HL-60 (cell line): Measurements from ENCODE around the gene POU2F1.

ENCODE experiments used
- POLR2AphosphoS5 ChIP-seq: IDR thresholded peaks from 2 replicates; pipeline ENCODE4 v1.6.1; 2012; ENCODE audit warnings: low read depth
- TF ChIP-seq, protein P1 (sequence below): IDR thresholded peaks from one replicate; pipeline ENCODE4 v1.5.1; 2011; ENCODE audit warnings: low read length, control low read depth, inconsistent platforms; ENCODE audit not compliant: insufficient read depth

DNA sequence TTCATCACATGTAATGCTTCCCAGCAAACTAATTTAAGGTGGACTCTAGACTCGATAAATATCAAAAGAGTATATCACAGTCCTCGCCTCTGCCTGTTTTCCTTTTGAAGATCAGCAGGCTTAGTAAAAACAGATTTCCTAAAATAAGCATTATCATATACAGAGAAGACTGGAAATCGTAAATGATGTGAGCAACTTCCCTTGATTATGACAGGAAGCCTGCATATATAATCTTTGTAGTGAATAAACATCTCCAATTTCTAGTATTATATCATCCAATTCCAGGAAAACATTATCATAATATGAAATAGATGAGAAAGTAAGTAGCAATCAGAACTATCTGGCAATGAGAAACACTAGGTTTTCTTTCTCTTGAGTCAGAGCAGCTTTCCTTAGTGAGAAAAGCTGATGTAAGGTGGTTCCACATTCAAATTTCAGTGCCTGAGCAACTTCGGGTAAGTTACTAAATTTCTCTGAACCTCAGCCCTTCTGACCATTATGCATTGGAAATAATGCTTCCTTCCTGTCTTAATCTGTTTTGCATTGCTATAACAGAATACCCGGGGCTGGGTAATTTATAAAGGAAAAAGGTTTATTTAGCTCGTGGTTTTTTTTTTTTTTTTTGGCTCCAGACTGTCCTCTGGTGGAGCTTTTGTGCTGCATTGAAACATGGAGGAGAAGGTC is 12.6 kb upstream of the POU2F1 start:
- TF ChIP-seq POLR2AphosphoS5 = no peak
- TF ChIP-seq, protein P1, sequence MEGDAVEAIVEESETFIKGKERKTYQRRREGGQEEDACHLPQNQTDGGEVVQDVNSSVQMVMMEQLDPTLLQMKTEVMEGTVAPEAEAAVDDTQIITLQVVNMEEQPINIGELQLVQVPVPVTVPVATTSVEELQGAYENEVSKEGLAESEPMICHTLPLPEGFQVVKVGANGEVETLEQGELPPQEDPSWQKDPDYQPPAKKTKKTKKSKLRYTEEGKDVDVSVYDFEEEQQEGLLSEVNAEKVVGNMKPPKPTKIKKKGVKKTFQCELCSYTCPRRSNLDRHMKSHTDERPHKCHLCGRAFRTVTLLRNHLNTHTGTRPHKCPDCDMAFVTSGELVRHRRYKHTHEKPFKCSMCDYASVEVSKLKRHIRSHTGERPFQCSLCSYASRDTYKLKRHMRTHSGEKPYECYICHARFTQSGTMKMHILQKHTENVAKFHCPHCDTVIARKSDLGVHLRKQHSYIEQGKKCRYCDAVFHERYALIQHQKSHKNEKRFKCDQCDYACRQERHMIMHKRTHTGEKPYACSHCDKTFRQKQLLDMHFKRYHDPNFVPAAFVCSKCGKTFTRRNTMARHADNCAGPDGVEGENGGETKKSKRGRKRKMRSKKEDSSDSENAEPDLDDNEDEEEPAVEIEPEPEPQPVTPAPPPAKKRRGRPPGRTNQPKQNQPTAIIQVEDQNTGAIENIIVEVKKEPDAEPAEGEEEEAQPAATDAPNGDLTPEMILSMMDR = no peak
